NT2/D1 (cell line): ENCODE results near the gene ALDH3B2.

Experiments used
- YY1 ChIP-seq: IDR thresholded peaks from 2 replicates; pipeline ENCODE4 v1.6.1; 2011; ENCODE audit not compliant: insufficient read length, insufficient read depth
- ZNF274 ChIP-seq: IDR thresholded peaks from 2 replicates; pipeline ENCODE4 v1.6.1; 2011; ENCODE audit warnings: mild to moderate bottlenecking, low read depth, low read length

DNA sequence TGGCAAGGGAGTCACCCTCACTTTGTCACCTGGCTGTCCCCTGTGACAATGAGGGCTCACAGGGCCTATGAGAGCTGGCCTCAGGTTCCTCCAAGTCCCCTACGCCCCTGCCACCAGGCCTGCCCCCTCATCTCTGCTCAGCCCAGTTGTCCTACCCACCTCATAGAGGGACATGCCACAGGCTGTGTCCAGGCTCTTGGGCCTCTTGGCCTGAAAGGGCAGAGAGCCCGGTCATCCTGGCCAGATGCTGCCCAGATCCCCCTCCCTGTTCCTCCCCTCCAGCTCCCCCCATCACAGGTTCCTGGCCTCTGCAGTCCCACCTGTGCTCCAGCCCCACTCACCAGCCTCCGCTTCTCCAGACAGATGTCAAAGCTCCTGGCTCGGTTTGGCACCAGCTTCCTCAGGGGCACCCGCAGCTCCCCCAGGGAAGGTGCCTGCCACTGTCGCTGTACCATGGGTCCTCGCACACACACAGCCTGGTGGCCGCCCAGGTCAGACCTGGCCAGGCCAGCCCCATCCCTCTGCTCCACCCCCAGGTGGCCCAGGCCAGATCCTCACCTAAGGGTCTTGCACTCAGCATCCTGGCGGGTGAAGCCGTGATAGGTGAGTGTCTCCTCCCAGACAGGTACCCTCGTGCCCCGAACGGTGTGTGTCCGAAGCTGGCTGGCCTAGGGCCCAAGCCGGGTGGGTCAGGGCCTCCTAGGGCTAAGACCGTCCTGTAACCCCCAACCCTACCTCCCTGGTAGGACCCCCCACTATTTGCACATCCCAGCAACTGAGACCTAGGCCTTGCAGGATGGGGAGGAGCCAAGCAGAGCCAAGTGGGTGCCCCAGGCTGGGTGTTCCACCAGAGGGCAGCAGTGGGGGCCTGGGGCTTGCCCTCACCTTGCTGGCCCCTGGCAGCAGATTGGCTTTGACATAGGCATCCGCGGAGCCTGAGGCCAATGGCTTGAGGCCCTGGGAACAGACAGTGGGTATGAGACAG, 59.4 kb downstream of the ALDH3B2 start:
- no peak for TF ChIP-seq ZNF274
- no peak for TF ChIP-seq YY1
